H9 (cell line): ENCODE data around the gene PTPN21. TPM values are rescaled to one million over a fixed set of nuclear protein-coding genes. Genes with fewer than 3 reads are reported as not detected.

Experiments
- DNase-seq: peaks from one replicate; pipeline ENCODE4 v3.0.0-alpha.2; 2017
- H2AFZ ChIP-seq: one replicate; pipeline ENCODE4 v1.6.1; 2013; ENCODE audit warnings: mild to moderate bottlenecking, low read length, control low read depth, moderate library complexity
- H2AK5ac ChIP-seq: 2 replicates; pipeline ENCODE4 v1.6.1; 2013; ENCODE audit warnings: low read length, control low read depth, mixed read lengths; ENCODE audit not compliant: insufficient read length
- H2BK120ac ChIP-seq: one replicate; pipeline ENCODE4 v1.6.1; 2013; ENCODE audit warnings: low read depth, mild to moderate bottlenecking, low read length, control low read depth, inconsistent platforms; ENCODE audit not compliant: poor library complexity, severe bottlenecking
- H2BK12ac ChIP-seq: 2 replicates; pipeline ENCODE4 v1.6.1; 2013; ENCODE audit warnings: low read length, control low read depth, mixed read lengths, low read depth; ENCODE audit not compliant: insufficient read length
- H2BK15ac ChIP-seq: 2 replicates; pipeline ENCODE4 v1.6.1; 2013; ENCODE audit warnings: low read depth, low read length, control low read depth
- H2BK20ac ChIP-seq: one replicate; pipeline ENCODE4 v1.6.1; 2013; ENCODE audit warnings: low read depth, mild to moderate bottlenecking, low read length, control low read depth, inconsistent platforms; ENCODE audit not compliant: poor library complexity, severe bottlenecking
- H2BK5ac ChIP-seq: 2 replicates; pipeline ENCODE4 v1.6.1; 2013; ENCODE audit warnings: low read length, control low read depth, mixed read lengths; ENCODE audit not compliant: insufficient read length
- H3K14ac ChIP-seq: 2 replicates; pipeline ENCODE4 v1.6.1; 2013; ENCODE audit warnings: low read length, control low read depth; ENCODE audit not compliant: insufficient read depth
- H3K18ac ChIP-seq: 2 replicates; pipeline ENCODE4 v1.6.1; 2013; ENCODE audit warnings: low read depth, mild to moderate bottlenecking, mixed read lengths, low read length, control low read depth; ENCODE audit not compliant: insufficient read length
- H3K23ac ChIP-seq: 2 replicates; pipeline ENCODE4 v1.6.1; 2013; ENCODE audit warnings: low read length, control low read depth, mixed read lengths, low read depth; ENCODE audit not compliant: insufficient read length
- H3K23me2 ChIP-seq: 2 replicates; pipeline ENCODE4 v1.6.1; 2013; ENCODE audit warnings: low read depth, mild to moderate bottlenecking, mixed read lengths, low read length, control low read depth; ENCODE audit not compliant: insufficient read length, poor library complexity, severe bottlenecking
- H3K27ac ChIP-seq: 2 replicates; pipeline ENCODE4 v1.5.1; 2013; ENCODE audit warnings: low read length, control low read depth, mixed read lengths, low read depth; ENCODE audit not compliant: insufficient read length
- H3K27me3 ChIP-seq: 2 replicates; pipeline ENCODE4 v1.6.1; 2013; ENCODE audit warnings: low read length, control low read depth, inconsistent platforms; ENCODE audit not compliant: insufficient read depth
- H3K4ac ChIP-seq: 2 replicates; pipeline ENCODE4 v1.6.1; 2013; ENCODE audit warnings: low read depth, mild to moderate bottlenecking, control low read depth, inconsistent platforms, low read length, moderate library complexity
- H3K4me1 ChIP-seq: 2 replicates; pipeline ENCODE4 v1.6.1; 2013; ENCODE audit warnings: low read length, control low read depth, inconsistent platforms; ENCODE audit not compliant: insufficient read depth
- H3K4me2 ChIP-seq: 2 replicates; pipeline ENCODE4 v1.6.1; 2013; ENCODE audit warnings: low read length, control low read depth, mixed read lengths; ENCODE audit not compliant: insufficient read length, insufficient read depth
- H3K56ac ChIP-seq: 2 replicates; pipeline ENCODE4 v1.6.1; 2013; ENCODE audit warnings: low read depth, mild to moderate bottlenecking, mixed read lengths, low read length, control low read depth; ENCODE audit not compliant: insufficient read length
- H3K79me1 ChIP-seq: 2 replicates; pipeline ENCODE4 v1.6.1; 2013; ENCODE audit warnings: low read depth, mild to moderate bottlenecking, moderate library complexity, low read length, control low read depth, inconsistent platforms; ENCODE audit not compliant: insufficient read depth, poor library complexity, severe bottlenecking
- H3K79me2 ChIP-seq: 2 replicates; pipeline ENCODE4 v1.6.1; 2013; ENCODE audit warnings: low read length, control low read depth, inconsistent platforms; ENCODE audit not compliant: insufficient read depth
- H3K9ac ChIP-seq: 2 replicates; pipeline ENCODE4 v1.6.1; 2013; ENCODE audit warnings: low read length, control low read depth, mixed read lengths; ENCODE audit not compliant: insufficient read length; ENCODE audit errors: extremely low read depth
- H3K9me3 ChIP-seq: one replicate; pipeline ENCODE4 v1.6.1; 2013; ENCODE audit warnings: low read depth, low read length, inconsistent platforms; ENCODE audit not compliant: control insufficient read depth
- H3T11ph ChIP-seq: one replicate; pipeline ENCODE4 v1.6.1; 2013; ENCODE audit warnings: mild to moderate bottlenecking, low read length, control low read depth, inconsistent platforms
- H4K20me1 ChIP-seq: one replicate; pipeline ENCODE4 v1.6.1; 2013; ENCODE audit not compliant: control insufficient read depth, insufficient read length, insufficient read depth
- H4K5ac ChIP-seq: 2 replicates; pipeline ENCODE4 v1.6.1; 2013; ENCODE audit warnings: low read depth, mild to moderate bottlenecking, mixed read lengths, low read length, control low read depth; ENCODE audit not compliant: insufficient read length
- H4K8ac ChIP-seq: replicated peaks from 2 replicates; pipeline ENCODE4 v1.6.1; 2013; ENCODE audit warnings: low read length, control low read depth, mixed read lengths, low read depth; ENCODE audit not compliant: insufficient read length
- H4K91ac ChIP-seq: 2 replicates; pipeline ENCODE4 v1.6.1; 2013; ENCODE audit warnings: low read depth, mild to moderate bottlenecking, moderate library complexity, mixed read lengths, low read length, control low read depth; ENCODE audit not compliant: insufficient read length
- H3K27ac Mint-ChIP-seq, 3 experiments: 2 replicates in 2 of 3; 3 replicates in 1 of 3; pipeline ENCODE4 v1.8.0; 2020 to 2021; ENCODE audit warnings: mixed read lengths in 3 of 3, mild to moderate bottlenecking in 1 of 3, moderate library complexity in 1 of 3
- H3K27me3 Mint-ChIP-seq: 2 replicates; pipeline ENCODE4 v1.8.0; 2021; ENCODE audit warnings: low read depth, mild to moderate bottlenecking, moderate library complexity, mixed read lengths
- H3K36me3 Mint-ChIP-seq, 3 experiments: 2 replicates in 2 of 3; 3 replicates in 1 of 3; pipeline ENCODE4 v1.8.0; 2020 to 2021; ENCODE audit warnings: low read depth in 3 of 3, mixed read lengths in 3 of 3; ENCODE audit not compliant: insufficient read depth in 1 of 3
- H3K4me1 Mint-ChIP-seq, 2 experiments: 2 replicates each; pipeline ENCODE4 v1.8.0; 2020; ENCODE audit warnings: mixed read lengths in 2 of 2
- H3K4me3 Mint-ChIP-seq, 2 experiments: 2 replicates in 1 of 2; 3 replicates in 1 of 2; pipeline ENCODE4 v1.8.0; 2020 to 2021; ENCODE audit warnings: mild to moderate bottlenecking in 2 of 2, mixed read lengths in 2 of 2, moderate library complexity in 1 of 2
- H3K9me3 Mint-ChIP-seq, 2 experiments: 2 replicates in 1 of 2; 3 replicates in 1 of 2; pipeline ENCODE4 v1.8.0; 2020; ENCODE audit warnings: mild to moderate bottlenecking in 2 of 2, mixed read lengths in 2 of 2, moderate library complexity in 1 of 2
- CTCF ChIP-seq: fragments of 200-600 bp; sonication (generic); conservative IDR thresholded peaks from 3 replicates; pipeline ENCODE4 v1.8.0; 2021; ENCODE audit warnings: antibody characterized with exemption, mild to moderate bottlenecking
- WGBS: extraction: QIAGEN DNeasy Blood & Tissue Kit; methylation state at CpG from one replicate; pipeline ENCODE4 v1.1.7; 2013; ENCODE audit warnings: missing lambda C conversion rate, low lambda C conversion rate, mixed read lengths; ENCODE audit not compliant: insufficient read length; ENCODE audit errors: extremely low coverage; 5-methylcytosine and 5-hydroxymethylcytosine counted together
- total RNA-seq: library from RNA; stranded (reverse); gene quantifications from 2 replicates; pipeline ENCODE4 v1.2.1, GENCODE V29; 2021

PTPN21 gene
- total RNA-seq, 1 experiment from 2014 or later, result 14.3 TPM

GRCh38 chr14:88478931-88479330, 75.9 kb downstream of the PTPN21 start:
- Histone ChIP-seq H2BK5ac (no peak overlapping the region), H3K9me3 (no peaks in the 10 kb centered on the region), H3K79me1 (no peaks in the 10 kb centered on the region), H3K27ac (no peak overlapping the region), H3K9ac (no peak overlapping the region), H3K18ac (no peak overlapping the region), H3K4ac (no peak overlapping the region), H2BK12ac (no peak overlapping the region), H2AK5ac (no peak overlapping the region), H2AFZ (no peak overlapping the region), H2BK20ac (no peak overlapping the region), H4K8ac (no peak overlapping the region), H3K56ac (no peak overlapping the region), H3K23ac (no peak overlapping the region), H4K5ac (no peak overlapping the region), H4K20me1 (peaks cover 2% of the 10 kb centered on the region), H3K14ac (no peak overlapping the region), H3K4me1 (no peaks in the 10 kb centered on the region; the same call in 1 of the 2 replicates), H4K91ac (no peak overlapping the region), H2BK15ac (no peak overlapping the region), H3K79me2 (0 out of 2 replicates have a peak, but pooled peaks cover 2% of the 10 kb centered on the region), H3K23me2 (no peaks in the 10 kb centered on the region), H3K27me3 (no peaks in the 10 kb centered on the region), H3T11ph (no peak overlapping the region), H2BK120ac (no peak overlapping the region), H3K4me2 (no peak overlapping the region)
- DNase-seq, result no peak
- Mint-ChIP-seq H3K27ac (no peak overlapping the region; a peak in 1 of 7 replicates), H3K36me3 (peaks cover 12 to 59% (median 53%) of the 10 kb centered on the region in 3 experiments), H3K9me3 (no peaks in the 10 kb centered on the region), H3K4me3 (no peak overlapping the region), H3K27me3 (no peaks in the 10 kb centered on the region), H3K4me1 (peaks cover 31 to 33% of the 10 kb centered on the region in 2 experiments)
- no peak for TF ChIP-seq CTCF
- WGBS, result no CpG with 5 or more reads among the region's 36 CpGs
